HG02610 (cell line): ENCODE results near the gene PARM1.
"Not testable (repeated sequence)": the region's sequence is repeated elsewhere in the genome, so short reads cannot be mapped to it uniquely, and the experiment has no call there.

Experiments
- ATAC-seq: cut with Tn5 transposase; IDR thresholded peaks from one replicate; pipeline ENCODE4 v1.9.1; 2021; ENCODE audit warnings: mild to moderate bottlenecking, moderate library complexity; ENCODE audit not compliant: unreplicated experiment

The PARM1 gene

DNA sequence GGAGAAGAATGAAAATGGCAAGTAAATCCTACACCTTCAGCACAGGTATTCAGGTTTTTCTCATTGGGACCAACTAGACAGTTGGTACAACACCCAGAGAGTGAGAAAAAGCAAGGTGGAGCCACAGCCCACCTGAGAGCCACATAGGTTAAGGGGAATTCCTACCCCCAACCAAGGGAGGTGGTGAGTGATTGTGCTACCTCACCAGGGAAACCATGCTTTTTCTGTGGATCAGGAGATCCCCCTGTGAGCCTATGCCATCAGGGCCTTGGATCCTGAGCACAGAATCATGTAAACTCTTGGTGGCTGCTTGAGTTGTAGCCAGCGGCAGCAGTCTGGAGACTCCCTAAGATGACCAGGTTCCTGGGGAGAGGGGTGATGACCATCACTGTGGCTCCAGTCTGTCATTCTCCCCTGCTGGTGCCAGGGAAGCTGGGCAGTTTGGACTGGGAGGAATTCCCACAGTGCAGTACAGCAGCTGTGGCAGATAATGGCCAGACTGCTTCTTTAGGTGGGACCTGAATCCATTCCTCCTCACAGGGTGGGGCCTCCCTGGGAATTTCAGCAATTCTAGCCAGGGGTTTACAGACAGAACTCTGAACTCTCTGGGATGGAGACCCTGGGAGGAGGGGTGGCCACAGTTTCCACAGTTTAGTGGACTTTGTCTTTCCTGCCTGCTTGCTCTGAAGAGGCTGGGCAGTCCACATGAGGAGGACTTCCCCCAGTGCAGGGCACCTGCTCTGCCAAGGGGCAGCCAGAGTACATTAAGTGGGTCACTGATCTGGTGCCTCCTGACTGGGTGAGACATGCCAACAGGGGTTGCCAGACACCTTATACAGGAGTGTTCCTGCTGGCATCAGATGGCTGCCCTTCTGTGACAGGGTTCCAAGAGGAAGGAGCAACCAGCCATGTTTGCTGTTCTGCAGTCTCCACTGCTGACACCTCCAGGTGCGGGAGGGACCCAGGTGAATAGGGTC lies 43.2 kb downstream of the PARM1 start:
- ATAC-seq: peak; percentile 80

DNA sequence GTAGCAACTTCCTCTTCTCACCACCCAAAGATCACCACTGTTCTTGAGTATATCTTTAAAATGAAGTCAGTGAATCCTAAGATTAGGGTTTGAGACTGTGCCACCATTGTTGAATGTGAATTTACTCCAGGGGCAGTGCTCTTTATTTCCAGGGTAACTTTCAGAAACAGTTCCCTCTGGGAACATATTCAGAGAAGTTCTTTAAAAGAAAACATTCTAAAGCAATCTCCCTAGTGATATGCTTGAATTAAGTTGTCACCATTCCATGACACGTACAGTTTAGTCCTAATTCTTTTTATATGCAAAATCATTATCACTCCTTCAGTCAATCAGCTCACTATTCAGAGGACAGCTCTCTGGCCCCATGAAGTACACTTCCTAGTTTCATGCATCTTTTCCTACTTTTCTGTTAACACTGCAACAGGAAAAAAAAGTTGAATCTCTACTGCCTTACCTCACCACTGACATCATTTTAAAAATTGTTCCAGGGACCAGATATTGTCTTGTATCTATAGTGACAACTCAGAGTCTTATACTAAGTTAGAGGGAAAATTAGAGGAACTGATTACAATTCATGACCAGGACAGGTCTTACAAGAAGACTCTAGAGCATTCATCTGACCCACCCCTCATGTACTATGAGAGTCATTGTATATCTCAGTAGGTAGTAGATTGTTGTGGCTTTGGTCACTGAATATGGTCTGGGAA lies 49.8 kb downstream of the PARM1 start:
- no peak for ATAC-seq

DNA sequence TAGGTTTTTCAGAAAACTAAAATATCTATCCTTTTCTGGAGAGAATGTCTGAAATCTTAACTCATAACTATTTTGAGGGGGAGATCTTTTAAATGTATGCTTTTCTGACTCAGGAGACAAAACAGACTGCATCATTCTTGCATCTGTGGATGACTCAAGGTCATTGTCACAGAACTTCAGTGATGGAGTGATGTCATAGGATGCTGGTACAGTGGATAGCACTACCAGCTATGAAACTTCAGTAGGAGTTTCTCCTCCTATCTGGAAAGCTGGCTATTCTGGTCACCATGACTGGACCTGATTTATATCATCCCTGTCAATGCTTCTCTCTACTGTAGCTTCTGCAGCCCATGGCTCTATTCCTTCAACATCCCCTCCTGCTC lies 50.3 kb downstream of the PARM1 start:
- ATAC-seq: no peak

DNA sequence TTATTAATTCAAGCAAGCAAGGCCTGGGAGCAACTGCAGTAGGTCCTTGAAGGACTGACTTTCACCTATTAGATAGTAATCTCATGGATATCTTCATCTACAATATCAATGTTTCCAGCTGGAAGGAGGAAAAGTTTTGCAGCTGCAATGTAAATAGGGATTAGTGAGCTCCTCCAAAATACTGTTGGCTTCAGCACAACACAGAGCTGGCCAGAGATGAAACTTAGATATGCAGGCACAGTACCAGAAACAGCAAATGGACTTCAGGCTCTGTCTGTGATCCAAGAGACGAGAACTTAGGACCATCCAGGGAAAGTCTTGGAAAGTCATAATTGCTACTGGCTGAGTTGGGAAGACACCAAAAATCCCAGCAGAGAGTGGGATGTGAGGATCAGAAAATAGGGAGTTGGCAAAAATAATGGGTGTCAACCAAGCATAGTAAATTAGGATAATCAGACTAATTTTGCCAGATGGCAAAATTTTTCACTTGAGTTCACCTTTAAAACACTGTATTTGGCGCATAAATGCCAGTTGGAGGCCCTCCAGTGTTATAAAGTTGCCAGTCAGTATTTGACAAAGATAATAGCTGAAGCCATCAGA lies 57.5 kb downstream of the PARM1 start:
- ATAC-seq: no peak

DNA sequence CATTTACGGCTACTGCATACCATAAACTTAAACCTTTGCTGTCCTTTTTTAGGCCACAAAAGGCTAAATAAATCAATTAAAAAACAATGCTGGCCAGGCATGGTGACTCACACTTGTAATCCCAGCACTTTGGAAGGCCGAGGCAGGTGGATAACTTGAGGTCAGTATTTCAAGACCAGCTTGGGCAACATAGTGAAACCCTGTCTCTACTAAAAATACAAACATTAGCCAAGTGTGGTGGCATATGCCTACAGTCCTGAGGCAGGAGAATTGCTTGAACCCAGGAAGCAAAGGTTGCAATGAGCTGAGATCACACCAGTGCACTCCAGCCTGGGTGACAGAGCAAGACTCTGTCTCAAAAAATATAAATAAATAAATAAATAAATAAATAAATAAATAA lies 61.5 kb downstream of the PARM1 start:
- not testable (repeated sequence) for ATAC-seq

DNA sequence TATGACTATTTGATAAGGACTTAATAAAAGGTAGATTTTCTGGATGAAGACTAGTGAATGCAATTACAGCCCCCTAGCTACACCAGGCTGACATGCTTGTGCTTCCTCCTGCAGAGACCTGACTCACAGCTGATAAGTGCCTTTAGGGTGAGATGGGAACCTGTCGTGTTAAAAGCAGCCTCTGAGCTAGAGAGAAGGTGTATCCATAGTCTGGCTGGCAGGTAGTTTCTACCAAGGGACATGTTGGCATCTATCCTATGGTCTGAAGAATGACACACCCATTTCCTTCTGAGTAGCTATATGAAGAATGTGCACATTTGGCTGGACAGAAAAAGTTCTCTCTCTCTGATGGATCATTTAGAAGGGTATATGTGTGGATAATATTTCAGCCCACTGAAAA lies 64.1 kb downstream of the PARM1 start:
- no peak for ATAC-seq

DNA sequence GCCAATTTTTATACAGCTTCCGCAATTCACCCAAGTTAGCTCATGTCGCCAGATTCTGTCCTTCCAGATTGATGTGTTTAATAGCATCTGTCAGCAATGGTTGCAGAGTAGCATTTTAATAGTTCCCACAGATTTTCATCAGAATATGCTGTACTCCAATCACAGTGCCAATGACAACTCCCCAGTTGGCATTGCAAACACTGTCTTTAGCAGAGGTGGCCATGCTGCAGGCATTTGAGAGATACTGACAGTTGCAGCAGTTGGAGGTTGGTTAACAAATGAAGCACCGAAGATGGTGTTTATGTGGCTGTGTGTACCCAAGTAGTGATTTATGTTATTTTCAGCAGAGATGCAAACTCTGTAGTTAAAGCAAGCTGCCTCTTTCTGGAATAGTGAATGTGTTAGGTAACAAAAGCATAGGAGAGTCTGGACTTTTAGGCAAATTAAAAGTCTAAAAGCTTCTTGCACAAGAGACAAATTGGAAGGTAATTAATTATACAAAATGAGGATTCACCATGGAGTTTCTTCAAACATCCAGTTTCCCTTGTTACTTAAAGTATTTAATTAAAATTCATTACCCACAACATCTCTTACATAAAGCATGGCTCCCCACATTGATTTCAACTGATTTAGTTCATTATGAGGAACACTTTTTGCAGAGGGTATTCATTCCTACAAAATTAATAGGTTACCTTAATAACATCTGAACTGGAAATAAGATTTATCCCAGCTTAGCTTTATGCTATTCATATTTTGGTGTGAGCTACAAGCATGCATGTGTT lies 65.2 kb downstream of the PARM1 start:
- ATAC-seq: no peak

DNA sequence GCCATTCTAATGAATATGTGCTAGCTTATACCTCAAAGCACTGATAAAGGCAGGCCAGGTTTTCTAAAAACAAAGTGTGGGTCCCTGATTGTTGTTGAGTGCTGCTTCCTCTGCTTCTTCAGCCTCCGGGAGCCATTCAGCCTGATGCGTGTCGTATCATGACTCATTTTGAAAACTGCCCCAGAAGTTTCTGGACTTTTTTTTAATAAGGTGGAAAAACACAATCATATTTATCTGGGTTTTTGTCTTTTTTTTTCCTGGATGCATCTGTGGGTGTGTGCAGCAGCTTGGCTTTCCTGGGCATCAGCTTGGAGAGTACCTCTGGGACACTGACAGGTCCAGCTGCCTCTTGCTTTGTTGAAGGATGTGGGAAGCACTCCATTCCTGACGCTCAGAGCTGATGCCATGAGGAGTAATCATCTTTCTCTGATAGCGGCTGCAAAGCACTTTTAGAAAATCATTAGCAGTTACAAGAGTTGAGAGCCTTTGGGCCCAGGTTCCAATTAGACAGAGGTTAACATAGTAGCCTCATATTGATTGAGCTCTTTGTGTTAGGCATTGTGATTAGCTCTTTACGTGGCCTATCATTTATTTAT lies 66.9 kb downstream of the PARM1 start:
- no peak for ATAC-seq

DNA sequence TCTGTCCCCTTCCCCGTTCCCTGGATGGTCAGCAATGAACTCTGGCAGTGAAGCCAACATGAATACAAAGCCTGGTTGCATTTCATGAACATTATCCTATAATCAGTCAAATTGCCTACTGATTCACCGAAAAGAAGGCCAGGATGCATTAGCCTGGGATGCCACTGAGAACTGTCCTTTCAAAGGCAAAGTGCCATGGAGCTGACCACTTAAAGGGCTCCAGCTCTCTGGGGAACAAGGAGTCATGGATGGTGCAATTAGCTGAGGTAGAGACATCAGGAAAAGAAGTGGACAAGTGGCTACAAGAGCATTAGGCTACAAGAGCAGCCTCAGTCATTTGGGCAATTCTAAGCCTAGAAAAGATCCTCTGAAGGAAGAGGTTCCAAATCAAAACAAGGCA lies 69.0 kb downstream of the PARM1 start:
- ATAC-seq: no peak

DNA sequence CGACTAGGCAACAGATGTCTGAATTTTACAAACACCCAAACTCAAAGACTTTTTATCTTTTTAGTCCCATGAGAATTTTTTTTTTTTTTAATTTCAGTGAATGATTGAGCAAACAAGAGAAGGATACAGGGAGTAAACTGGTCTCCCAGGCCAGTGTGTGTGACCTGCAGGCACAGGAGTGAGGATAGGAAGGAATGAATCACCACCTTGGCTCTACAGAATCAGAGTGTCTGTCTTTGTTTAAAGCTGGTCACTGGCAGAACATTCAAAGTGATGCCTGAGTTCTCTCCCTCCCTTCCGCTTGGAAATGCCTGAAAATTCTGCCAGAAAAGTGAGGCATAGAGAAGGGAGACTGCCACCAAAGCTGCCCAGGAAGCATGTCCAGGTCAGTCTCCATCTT lies 69.5 kb downstream of the PARM1 start:
- ATAC-seq: no peak

DNA sequence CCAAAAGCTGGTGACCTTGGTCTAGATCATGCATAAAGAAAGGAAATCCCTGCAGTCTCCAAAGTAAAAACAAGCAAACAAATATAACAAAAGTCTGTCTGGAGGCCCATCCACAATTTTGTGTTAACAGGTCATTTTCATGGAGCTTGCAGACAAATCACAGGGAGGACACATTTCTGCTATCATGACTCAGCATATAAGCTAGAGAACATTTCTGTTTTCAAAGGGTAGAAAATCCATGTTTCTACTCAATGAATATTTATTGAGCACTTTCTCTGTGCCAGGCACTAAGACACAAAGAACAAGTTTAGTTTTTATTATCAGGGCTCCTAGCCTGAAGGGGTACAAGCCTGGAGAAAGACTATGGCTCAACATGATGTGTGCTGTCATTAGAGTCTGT lies 71.1 kb downstream of the PARM1 start:
- ATAC-seq: no peak

DNA sequence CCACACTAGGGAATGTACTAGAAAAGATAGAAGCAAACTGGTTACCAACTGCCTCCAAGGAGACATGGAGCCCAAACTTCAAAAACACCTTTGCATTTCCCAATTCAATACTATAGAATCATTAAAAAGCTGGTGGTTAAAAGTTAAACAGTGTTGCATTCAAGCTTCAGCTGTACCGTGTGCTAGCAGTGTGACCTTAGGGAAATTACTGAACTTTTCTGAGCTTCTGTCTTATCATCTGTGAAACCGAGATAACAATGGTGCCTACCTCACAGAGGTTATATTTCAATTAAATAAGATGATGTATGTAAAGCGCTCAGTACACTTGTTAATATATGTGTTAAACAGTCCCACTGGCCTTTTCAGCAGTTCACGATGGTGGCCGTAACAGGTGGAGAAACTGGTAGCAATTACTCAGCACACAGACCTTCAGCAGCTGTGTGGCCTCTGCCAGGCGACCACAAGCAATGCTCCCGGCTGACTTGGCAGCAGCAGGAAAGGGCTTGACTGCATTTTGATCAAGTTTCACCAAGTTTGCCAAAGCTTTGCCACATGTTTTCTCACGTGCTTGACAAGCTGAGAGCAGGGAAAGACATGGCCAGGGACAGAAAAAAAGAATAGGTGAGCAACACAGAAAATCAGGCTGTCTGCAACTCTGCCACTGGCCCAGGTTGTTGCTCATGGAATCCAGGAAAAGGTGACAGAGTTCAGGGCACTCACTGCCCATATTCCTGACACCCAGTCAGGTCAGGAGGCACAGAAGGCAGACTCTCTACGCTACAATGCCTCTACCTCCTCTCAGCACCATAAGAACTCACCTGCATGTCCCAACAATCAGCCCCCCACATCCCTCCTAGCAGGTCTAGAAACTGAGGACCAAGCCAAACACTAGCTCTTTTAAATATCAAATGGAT lies 72.1 kb downstream of the PARM1 start:
- peak; percentile 36 for ATAC-seq

DNA sequence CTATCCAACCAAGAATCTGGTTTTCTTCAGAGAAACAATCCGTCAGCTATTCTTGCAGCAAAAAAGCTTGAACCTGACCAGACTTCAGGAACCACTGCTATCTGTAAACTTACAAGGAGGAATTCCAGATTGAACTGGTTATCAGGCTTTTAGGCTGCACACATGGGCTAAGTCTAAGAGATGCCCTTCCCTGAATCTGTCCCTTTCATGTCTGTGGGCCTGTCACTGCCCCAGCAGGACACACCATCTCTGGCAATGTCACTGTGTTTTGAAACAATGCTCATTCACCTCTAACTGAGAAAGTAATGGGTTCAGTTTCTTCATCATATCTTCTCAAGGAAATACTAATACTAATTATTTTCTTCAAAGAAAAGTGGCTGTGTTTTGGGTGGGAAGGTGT lies 72.8 kb downstream of the PARM1 start:
- ATAC-seq: no peak

DNA sequence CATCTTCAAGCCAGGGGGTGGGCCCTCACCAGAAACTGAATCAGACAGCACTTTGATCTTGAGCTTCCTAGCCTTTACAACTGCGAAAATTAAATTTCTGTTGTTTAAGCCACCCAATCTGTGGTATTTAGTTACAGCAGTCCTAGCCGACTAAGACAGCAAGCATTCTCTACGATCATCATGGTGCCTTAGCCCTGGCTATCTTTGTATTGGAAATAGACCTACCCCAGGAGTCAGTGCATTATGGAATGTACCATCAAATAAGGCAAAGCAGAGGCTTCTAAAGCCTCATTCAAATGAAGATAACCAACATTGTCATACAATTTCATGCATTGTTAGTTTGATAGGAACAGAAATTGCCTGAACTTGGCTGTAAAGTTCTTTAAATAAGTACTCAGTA lies 75.0 kb downstream of the PARM1 start:
- no peak for ATAC-seq

DNA sequence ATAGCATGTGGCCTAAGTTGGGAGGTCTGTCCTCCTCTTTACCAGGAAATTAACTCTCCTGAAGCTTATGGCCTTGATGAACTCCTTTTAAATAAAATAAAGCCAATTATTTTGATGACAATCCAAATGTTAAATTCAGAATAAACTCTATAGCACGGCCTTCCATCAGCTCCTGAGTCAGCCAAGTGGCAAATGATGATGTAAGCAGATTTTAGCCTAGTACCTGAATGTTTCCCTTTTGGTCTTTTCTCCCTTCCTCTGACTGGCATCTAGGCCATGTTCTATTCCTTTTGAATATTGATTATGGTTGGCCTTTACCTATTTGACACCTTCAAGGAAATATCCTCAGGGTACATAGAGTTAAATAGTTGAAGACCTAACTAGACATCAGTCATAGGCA lies 76.2 kb downstream of the PARM1 start:
- no peak for ATAC-seq

DNA sequence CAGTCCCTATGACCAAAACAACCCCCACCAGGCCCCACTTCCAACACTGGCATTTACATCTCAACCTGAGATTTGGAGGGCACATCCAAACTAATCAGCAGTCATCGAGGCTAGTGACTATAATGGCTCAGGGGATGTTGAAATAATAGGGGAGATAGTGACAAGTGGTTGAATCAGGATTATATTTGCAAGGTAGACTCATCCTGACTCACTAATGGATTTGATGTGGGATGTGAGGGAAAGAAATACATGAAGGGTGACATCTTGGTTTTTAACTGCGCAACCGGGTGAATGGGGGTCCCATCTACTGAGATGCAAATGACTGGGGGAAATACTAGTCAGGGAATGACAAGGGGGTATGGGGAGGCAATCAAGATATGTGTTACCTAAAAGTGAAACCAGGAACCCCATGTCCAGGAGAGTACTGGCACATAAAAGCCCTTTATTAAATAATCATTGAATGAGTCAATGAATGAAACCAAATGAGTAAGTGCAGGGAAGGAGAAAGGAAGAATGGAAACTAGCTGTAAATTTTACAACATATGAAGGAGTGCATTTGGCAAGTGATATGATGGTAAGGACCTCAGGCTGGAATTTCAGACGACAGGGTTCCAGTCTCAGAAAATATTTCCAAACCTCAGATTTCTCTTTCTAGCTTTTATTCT lies 78.3 kb downstream of the PARM1 start:
- no peak for ATAC-seq

DNA sequence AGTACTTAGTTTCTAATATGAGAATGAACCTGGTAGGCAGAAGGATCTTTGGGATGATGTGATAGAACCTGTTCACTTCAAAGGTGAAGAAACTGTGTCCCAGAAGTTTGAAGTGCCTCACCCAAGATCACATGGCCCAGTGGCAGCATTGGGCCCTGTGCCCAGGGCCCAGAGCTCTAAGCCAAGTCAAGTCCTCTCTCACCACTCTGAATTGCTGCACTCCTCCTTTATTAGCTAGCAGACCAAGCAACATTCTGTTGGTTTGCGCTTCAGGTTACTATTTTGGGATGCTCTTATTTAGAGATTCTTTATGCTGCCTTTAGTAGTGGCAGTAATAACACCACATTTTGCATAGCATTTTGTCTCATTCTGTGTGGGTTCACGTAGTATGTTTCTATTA lies 82.7 kb downstream of the PARM1 start:
- no peak for ATAC-seq

DNA sequence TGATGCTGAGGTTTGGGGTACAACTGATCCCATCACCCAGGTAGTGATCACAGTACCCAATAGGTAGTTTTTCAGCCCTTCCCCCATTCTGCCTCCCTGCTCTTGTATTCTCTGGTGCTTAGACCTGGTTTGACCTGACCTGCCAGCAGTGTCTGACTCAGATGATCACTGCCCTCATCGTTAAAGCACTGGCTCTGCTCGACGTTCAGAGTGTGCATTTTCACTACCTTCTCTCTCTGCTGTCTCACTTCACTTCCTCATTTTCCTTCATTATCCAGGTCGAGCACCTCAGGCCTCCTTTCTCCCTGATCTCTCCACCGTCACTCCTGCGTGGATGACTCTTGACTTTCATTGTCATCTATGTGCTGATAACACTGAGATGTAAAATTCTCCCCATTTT lies 83.6 kb downstream of the PARM1 start:
- ATAC-seq: no peak

DNA sequence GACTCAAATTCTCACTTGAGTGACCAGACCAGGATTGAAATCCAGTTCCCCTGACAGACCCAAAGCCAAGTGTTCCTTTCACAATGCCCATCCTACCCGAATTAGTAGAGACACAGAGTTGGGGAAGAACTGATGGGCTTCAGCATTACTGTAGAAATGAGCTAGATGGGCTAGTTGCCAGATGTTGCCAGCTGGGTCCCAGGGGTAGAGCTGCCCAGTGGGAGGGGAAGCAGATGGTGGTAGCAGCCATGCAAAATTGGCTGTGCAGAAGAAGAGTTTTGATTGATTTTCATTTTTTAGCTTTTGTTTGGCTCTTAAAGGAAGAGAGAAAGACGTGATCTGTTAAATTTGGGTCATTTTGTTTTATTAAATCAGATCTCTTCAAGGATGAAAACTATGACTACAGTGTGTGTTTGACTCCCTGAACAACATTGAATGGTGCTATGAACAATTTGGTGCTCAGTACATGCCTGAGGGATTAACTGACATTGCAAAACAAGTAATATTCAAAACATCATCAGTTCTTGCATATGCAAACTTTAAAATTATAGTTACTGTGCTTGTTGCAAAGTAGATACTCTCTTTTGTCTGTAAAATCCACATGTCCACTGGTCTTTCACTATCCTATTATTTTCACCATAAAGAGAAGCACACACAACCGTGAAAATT lies 86.0 kb downstream of the PARM1 start:
- ATAC-seq: no peak
